HL-60/S4 (cell line): Measurements from ENCODE around the gene ZNF664.

Source experiments
- in situ Hi-C: fragments of 300-500 bp; cut with MboI; formaldehyde crosslinking; loops from 2 replicates; pipeline ENCODE4 v1.14.3; 2022; ENCODE audit warnings: low sequenced_read_pairs

Gene ZNF664

GRCh38 chr12:123957196-123957595 lies 15.8 kb upstream of the ZNF664 start:
- in situ Hi-C loops = no loop called here

GRCh38 chr12:123958462-123958861 lies 14.6 kb upstream of the ZNF664 start:
- in situ Hi-C loops = no loop called here

- in situ Hi-C loops = no loop called here
These were observed 14.1 kb upstream of the ZNF664 start for GRCh38 chr12:123958876-123959275.

GRCh38 chr12:123960029-123960735 lies 12.8 kb upstream of the ZNF664 start:
- in situ Hi-C loops = no loop called here

GRCh38 chr12:123960856-123961255 lies 12.2 kb upstream of the ZNF664 start:
- in situ Hi-C loops = no loop called here

GRCh38 chr12:123961585-123962345 lies 11.2 kb upstream of the ZNF664 start:
- in situ Hi-C loops = no loop called here

- in situ Hi-C loops = no loop called here
These were observed 10.5 kb upstream of the ZNF664 start for GRCh38 chr12:123962513-123962912.

GRCh38 chr12:123963821-123964220 lies 9.2 kb upstream of the ZNF664 start:
- in situ Hi-C loops = no loop called here

GRCh38 chr12:123965382-123965781 lies 7.6 kb upstream of the ZNF664 start:
- in situ Hi-C loops = no loop called here

GRCh38 chr12:123966596-123966995 lies 6.4 kb upstream of the ZNF664 start:
- in situ Hi-C loops = no loop called here

GRCh38 chr12:123967121-123967586 lies 5.9 kb upstream of the ZNF664 start:
- in situ Hi-C loops = no loop called here

GRCh38 chr12:123971449-123971769 lies 1.6 kb upstream of the ZNF664 start:
- in situ Hi-C loops = no loop called here

- in situ Hi-C loops = no loop called here
These were observed 1.1 kb upstream of the ZNF664 start for GRCh38 chr12:123971770-123972456.

- in situ Hi-C loops = no loop called here
These were observed 732 bp downstream of the ZNF664 start for GRCh38 chr12:123973552-123974341.

GRCh38 chr12:123976227-123976826 lies 3.3 kb downstream of the ZNF664 start:
- in situ Hi-C loops = no loop called here

- in situ Hi-C loops = no loop called here
These were observed 6.6 kb downstream of the ZNF664 start for GRCh38 chr12:123979566-123979965.

GRCh38 chr12:123982269-123982668 lies 9.3 kb downstream of the ZNF664 start:
- in situ Hi-C loops = no loop called here

- in situ Hi-C loops = no loop called here
These were observed 10.9 kb downstream of the ZNF664 start for GRCh38 chr12:123983822-123984485.

GRCh38 chr12:123984903-123985302 lies 11.9 kb downstream of the ZNF664 start:
- in situ Hi-C loops = no loop called here

- in situ Hi-C loops = no loop called here
These were observed 13.5 kb downstream of the ZNF664 start for GRCh38 chr12:123986374-123986965.
